ENCODE data around the gene MYMX. TPM values are rescaled to one million over a fixed set of nuclear protein-coding genes. Genes with fewer than 3 reads are reported as not detected.
A peak's percentile ranks its signal among the peaks of the same experiment; 100 is the strongest.

Gene MYMX
- total and polyA plus RNA-seq, 2 of the 13 experiments (the other 11 are each of a cell fraction or from before 2014, with no cell fraction given): not detected

- peak; percentile 80 for TF ChIP-seq HNF1B (CRISPR knock-in tag; IDR thresholded peaks at IDR 0.05)
- TF ChIP-seq KAT8 (CRISPR knock-in tag; IDR thresholded peaks at IDR 0.05): peak; percentile 56; the same call in 1 of the 2 replicates
- peak; percentile 52; the same call in 1 of the 2 replicates for TF ChIP-seq ARNT2 (CRISPR knock-in tag; IDR thresholded peaks at IDR 0.05; ENCODE audit: low read depth)
- TF ChIP-seq ZNF879 (CRISPR knock-in tag; IDR thresholded peaks at IDR 0.05): 0 out of 2 replicates have a peak, but pooled peaks have one; percentile 10
- peak; percentile 57 for TF ChIP-seq FOSL2 (CRISPR knock-in tag; IDR thresholded peaks at IDR 0.05)
- TF ChIP-seq BORCS8-MEF2B (CRISPR knock-in tag; IDR thresholded peaks at IDR 0.05): peak; percentile 88; the same call in 1 of the 2 replicates
- peak; percentile 68; the same call in 1 of the 2 replicates for TF ChIP-seq ZNF772 (CRISPR knock-in tag; IDR thresholded peaks at IDR 0.05)
- peak; percentile 87; the same call in 1 of the 2 replicates for TF ChIP-seq RXRB (CRISPR knock-in tag; IDR thresholded peaks at IDR 0.05; ENCODE audit: borderline replicate concordance)
- TF ChIP-seq ZFY (CRISPR knock-in tag; IDR thresholded peaks at IDR 0.05): peak; percentile 49; the same call in 1 of the 2 replicates
- no peak for TF ChIP-seq NBN (conservative IDR thresholded peaks at IDR 0.05)
- TF ChIP-seq NCOR1 (IDR thresholded peaks at IDR 0.05; ENCODE audit: borderline replicate concordance, low read length): peak; percentile 73
- peak; percentile 55; the same call in 1 of the 2 replicates for TF ChIP-seq TBX2 (CRISPR knock-in tag; IDR thresholded peaks at IDR 0.05; ENCODE audit: borderline replicate concordance)
- peak; percentile 68 to 93; a peak in 2 of 4 replicates for TF ChIP-seq HMGXB4 (CRISPR knock-in tag; IDR thresholded peaks at IDR 0.05; ENCODE audit: borderline replicate concordance in 1 of 2, low read depth in 1 of 2)
- TF ChIP-seq ZBTB33 (CRISPR knock-in tag; IDR thresholded peaks at IDR 0.05): peak; percentile 60
- 0 out of 2 replicates have a peak, but pooled peaks have one; percentile 39 for TF ChIP-seq RELA (CRISPR knock-in tag; IDR thresholded peaks at IDR 0.05)
- TF ChIP-seq EP300 (IDR thresholded peaks at IDR 0.05; ENCODE audit: low read depth in 2 of 2, low read length in 2 of 2): peak in 1 of 2 experiments; percentile 32; a peak in 1 of 4 replicates
- TF ChIP-seq EP300 (CRISPR knock-in tag; IDR thresholded peaks at IDR 0.05; ENCODE audit: borderline replicate concordance): no peak
- peak; percentile 44; the same call in 1 of the 2 replicates for TF ChIP-seq RCOR2 (CRISPR knock-in tag; IDR thresholded peaks at IDR 0.05)
- TF ChIP-seq PAXIP1 (CRISPR knock-in tag; conservative IDR thresholded peaks at IDR 0.05): peak; percentile 43
These were observed 17.6 kb downstream of the MYMX start (continued) for GRCh38 chr6:44234101-44235025.
